Putamen (tissue), 1 donor: ENCODE data around the gene MOGAT3.
A peak's percentile ranks its signal among the peaks of the same experiment; 100 is the strongest.

ENCODE experiments used
- DNase-seq: peaks from one replicate; pipeline ENCODE4 v3.0.0-alpha.2; 2016; ENCODE audit warnings: low spot score

MOGAT3 gene, protein sequence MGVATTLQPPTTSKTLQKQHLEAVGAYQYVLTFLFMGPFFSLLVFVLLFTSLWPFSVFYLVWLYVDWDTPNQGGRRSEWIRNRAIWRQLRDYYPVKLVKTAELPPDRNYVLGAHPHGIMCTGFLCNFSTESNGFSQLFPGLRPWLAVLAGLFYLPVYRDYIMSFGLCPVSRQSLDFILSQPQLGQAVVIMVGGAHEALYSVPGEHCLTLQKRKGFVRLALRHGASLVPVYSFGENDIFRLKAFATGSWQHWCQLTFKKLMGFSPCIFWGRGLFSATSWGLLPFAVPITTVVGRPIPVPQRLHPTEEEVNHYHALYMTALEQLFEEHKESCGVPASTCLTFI

DNA sequence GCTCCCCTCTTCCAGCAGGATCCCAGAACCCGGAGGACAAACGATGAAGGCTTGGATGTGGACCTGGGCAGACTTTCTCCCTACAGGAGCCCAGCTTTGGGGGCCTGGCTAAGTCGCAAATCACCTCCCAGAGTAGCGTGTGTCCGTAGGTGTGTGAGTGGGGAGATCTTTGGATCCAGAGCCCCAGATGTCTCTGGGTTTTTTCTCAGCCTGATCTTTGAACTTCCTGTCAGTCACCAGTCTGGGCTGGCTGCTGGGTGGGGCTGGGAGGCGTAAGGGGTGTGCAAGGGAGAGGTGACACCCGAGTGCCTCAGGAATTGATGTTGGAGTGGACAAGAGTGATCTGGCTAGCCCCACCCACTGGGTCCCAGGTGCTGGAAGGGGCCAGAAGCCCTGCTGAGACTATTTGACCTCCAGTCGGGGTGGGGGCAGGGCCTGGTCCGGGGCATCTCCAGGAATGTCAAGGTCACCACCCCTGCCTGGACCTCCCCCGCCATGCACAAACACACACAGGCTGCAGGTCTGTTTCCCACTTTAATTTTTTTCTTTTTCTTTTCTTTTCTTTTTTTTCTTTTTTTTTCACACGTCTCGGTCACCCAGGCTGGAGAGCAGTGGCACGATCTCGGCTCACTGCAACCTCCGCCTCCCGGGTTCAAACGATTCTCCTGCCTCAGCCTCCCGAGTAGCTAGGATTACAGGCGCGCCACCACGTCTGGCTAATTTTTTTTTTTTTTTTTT is at the start of gene MOGAT3:
Gene MOGAT3, minus strand, starts transcription at position 175 of the 738 bp plus-strand sequence. CDS start 182 bp downstream, outside the sequence.
- no peak for DNase-seq

DNA sequence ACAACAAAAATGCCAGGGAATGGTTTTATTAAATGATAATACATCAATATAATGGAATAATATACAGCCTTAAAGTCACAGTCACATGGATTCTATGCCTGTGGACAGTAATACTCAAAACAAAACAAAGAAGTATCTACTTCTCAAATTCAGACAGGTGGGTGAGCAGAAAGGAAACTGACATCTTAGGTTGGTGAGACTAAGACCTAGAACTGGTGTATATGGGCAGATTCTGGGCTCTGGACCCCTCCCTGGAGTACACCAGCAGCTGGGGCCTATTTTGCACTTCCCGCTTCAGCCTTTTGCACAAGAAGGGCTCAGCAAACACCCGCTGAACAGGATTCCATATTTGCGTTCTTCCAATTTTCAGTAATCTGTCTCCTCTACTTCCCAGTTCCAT is 49.5 kb upstream of the MOGAT3 start:
- DNase-seq: no peak

DNA sequence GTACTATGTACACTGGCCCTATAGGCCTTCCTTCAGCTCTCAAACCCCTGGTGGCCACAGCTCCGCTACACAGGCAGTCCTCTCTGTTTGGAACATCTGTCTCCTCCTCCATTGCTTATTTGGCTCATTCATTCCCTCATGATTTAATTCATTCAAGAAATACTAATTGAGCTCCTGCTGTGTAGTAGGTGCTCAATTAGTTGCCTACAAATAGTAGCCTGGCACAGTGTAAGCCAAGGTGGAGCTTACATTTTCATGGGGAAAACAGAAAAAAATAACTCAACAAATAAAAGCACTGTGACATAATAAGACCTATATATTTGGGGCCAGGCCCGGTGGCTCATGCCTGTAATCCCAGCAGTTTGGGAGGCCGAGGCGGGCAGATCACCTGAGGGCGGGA is 47.4 kb upstream of the MOGAT3 start:
- no peak for DNase-seq

DNA sequence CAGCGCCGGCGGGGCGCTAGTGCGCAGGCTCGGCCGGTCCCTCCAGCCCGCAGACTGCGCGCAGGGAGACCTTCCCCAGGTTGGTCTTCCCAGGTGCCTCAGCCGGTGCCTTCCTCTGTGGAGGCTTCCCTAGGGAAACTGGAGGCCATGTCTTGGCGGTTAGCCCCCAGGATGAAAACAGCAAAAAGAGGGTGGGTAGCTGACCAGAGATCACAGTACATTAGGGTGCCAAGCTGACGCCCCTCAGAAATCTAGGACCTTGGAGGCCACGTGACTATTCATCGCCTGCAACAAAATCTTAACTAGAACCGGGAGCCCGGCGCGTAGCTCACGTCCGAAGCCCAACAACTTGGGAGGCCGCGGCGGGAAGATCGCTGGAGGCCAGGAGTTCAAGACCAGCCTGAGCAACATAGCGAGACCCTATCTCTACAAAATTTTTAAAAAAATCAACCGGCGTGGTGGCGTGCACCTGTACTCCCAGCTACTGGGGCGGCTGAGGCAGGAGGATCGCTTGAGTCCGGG is 44.4 kb upstream of the MOGAT3 start:
- DNase-seq: no peak

DNA sequence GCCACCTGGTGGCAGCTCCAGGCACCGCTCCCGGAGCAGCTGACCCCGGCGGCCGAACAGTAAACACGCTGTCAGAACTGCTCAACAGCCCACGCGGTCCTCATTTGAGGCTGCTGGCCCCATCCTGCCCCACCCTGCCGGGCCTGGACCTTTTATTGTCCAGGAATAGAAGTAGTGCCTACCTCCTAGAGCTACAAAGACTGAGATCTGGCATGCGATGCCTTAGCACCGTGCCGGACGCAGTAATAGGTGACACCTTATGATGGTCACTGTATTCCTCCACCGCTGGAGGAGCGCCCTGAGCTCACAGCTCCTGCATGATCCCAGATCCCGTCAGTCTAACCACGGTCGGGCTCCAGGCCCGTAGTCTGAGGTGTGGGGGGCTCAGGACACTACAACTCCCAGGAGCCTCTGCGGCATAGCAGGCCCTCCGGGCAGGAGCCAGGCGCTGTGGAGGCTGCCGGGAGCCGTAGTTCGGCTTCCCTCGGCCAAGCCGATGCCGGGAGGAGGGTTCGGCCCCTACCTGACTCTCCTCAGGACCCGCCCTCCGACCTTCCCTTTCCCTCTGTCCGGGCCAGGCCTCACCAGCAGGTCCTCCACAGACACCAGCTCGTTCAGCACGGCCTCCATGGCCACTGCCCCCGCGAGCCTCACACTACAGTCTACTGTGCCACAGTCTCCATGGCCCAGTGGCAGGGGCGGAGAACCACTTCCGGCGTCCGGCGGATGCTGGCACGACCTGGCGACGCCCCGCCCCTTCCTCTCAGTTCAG is 43.7 kb upstream of the MOGAT3 start, which contains the start of gene FIS1:
Gene FIS1, minus strand, starts transcription at position 707 of the 772 bp plus-strand sequence. Its CDS starts 77 bp downstream, at position 630.
- peak; percentile 95 for DNase-seq

DNA sequence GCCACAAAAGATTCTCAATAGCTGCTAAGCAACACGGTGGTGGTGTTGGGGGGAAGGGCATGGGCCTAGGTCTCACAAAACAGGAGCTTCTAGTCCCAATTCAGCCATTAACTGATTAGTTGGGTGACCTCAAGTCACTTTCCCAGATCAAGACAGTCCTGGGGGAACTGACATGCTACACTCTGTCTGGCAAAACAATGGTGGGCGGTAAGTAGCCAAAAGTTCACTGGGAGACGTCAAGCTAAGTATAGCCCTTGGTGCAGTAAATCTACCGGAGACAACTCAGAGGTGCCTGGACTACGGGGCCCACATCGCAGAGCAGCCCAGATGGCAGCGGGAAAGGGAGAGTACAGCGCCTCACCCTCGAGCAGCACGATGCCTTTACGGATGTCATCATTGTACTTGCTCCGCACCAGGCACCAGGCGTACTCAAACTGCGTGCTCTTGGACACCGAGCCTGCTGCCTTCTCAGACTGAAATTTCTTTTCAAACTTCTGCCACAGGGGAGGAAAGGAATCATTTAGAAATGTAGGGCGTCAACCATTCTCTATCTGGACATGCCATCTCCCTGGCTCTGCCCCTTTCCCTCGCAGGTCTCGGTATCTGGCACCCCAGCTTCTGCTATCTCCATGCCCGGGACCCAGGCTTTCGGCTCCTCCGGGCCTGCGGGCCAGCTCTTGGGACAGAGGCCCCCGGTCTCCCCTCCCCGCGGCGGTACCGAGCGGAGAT is 43.0 kb upstream of the MOGAT3 start:
- DNase-seq: no peak

DNA sequence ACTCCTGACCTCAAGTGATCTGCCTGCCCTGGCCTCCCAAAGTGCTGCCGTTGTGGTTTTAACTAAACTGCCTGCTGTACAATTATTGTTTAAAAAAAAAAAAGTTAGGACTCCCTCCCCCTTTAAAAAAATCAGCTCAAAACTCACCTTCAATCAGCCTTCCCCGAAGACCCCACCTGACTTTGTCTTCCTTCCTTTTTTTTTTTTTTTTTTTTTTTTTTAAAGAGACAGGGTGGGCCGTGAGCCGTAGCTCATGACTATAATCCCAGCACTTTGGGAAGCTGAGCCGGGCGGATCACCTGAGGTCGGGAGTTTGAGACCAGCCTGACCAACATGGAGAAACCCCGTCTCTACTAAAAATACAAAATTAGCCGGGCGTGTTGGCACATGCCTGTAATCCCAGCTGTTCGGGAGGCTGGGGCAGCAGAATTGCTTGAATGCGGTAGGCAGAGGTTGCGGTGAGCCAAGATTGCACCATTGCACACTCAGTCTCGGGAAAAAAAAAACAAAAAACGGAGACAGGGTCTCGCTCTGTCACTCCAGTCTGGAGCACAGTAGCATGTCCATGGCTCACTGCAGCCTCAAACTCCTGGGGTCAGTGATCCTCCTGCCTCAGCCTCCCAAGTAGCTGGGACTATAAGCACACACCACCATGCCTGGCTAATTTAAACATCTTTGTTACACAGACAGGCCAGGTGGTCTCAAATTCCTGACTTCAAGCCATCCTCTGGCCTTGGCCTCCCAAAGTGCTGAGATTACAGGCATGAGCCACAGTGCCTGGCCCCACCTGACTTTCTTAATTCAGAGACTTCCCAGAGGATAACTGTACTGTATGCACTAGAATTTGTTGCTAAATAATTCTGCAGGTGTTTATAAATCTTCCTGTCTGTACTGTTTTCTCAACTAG is 40.9 kb upstream of the MOGAT3 start:
- no peak for DNase-seq

DNA sequence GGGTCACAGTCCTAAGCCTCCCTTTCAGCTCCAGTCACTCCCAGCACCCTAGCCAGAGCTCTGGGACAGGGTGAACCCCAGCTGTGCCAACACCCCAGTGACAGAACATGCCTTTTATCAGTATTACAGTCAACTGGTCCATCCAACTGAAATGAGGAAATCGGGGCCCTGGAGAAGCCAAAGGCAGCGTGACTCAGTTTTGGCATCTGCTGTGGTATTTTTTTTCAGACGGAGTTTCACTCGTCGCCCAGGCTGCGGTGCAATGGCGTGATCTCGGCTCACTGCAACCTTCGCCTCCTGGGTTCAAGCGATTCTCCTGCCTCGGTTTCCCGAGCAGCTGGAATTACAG is 40.2 kb upstream of the MOGAT3 start:
- no peak for DNase-seq

DNA sequence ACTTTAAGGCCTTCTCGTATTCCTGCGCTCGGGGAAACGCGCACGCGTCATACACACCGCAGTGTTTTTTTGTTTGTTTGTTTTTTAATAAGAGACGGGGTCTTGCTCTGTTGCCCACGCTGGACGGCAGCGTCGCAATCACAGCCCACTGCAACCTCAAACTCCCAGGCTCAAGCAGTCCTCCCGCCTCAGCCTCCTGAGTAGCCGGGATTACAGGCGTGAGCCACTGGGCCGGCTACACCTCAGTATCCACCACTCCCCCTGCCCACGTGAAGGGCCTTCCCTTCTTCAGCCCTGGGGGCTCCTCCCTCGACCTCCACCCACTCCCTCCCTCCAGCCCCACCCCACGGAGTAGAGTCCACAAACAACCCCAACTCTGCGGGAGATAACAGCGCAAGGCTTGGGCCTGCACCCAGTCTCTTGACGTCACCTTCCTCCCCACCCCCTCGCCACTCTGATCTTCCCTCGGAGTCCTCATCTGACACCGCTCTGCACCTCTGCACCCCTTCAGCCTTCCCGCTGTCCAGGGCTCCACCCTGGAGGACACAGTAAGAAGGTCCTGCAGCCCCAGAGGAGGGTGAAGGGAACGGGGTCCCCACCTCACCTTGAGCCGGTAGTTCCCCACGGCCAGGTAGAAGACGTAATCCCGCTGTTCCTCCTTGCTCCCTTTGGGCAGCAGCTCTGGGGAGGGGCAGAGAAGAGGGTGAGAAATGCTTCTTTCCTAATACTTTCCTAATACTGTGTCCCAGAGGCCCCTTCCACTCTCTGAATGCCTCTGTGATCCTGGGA is 39.6 kb upstream of the MOGAT3 start:
- no peak for DNase-seq

DNA sequence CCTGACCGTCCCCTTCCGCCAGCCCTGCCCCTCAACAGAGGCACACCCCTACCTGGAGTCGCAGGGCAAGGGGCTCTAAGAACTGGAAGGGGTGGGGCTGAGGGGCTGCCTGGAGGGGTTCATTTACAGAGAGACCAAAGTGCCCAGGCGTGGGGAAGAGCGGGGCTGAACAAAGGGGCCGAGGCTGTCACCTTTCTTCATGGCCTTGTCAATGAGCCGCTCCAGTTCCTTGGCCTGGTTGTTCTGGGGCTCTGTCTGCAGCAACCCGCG is 39.0 kb upstream of the MOGAT3 start:
- no peak for DNase-seq

DNA sequence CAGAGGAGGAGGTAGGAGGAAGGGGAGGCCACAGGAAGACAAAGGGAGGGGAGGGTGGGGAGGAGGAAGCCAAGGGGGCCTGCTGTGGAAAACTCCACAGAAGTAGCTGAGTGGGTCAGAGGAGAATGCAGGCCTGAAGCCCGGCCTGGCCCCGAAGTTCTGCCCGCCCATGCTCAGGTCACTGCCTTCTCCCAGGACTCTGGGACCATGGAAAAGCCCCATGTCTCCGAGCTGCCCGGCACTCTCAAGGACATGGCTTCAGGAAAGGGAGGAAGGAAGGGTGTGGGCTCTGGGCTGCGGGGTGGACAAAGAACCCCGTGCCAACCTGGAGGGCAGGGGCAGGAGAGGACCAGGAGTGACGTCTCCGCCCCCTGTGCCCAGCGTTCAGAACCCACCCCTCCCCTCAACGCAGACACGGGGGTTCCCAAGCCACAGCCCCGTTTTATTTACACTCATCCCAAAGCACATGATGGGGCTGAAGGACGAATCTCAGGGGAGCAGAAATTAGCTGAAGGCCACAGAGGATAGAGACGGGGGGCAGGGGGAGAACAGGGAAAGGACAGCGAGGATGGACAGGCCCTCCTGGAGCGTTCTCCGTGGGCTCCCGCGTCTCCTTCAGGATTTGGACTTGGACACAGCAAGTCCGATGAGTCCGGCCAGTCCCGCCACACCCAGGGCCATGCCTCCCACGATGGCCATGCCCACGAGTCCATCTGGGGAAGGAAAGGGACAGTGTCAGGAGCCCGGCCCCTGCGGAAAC is 38.5 kb upstream of the MOGAT3 start:
- no peak for DNase-seq

DNA sequence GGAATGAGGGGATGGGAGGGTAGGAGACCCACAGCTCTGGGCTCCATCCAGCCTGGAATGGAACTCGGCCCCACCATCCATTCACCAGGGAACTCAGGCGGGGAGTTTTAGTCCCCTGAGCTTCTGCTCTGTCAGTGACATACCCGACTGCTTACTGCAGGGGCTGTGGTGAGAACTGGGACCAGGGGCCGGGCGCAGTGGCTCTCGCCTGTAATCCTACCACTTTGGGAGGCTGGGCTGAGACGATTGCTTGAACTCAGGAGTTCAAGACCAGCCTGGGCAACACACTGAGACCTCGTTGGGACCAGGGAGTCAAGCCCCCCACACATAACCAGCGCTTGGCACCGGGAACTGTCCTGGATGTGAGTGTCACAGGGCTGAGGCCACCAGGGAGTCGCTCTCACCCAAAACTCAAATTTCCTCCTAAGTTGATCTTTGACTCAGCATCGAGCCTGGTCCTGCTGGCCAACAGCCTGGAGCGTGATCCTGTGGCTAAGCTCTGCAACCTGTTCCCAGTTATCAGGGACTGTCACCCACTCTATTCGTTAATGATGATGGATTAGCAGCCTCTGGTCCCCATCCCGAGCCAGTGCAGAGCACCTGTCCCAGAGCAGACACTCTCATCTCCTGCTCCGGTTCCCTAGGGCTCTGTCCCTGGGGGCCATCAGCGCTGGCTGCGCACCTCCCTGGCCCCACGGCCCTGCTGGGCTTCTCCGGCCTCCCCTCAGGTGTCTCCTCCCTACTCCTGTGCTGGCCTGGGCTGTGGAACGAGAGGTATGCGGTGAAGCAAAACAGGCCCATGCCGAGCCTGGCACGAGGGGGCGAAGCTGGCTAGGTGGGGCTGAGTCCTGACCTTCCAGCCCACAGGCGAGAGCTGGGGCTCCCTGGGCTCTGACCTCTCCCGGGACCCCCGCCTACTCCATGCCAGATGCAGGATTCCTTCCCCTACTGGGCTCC is 37.7 kb upstream of the MOGAT3 start:
- DNase-seq: no peak

DNA sequence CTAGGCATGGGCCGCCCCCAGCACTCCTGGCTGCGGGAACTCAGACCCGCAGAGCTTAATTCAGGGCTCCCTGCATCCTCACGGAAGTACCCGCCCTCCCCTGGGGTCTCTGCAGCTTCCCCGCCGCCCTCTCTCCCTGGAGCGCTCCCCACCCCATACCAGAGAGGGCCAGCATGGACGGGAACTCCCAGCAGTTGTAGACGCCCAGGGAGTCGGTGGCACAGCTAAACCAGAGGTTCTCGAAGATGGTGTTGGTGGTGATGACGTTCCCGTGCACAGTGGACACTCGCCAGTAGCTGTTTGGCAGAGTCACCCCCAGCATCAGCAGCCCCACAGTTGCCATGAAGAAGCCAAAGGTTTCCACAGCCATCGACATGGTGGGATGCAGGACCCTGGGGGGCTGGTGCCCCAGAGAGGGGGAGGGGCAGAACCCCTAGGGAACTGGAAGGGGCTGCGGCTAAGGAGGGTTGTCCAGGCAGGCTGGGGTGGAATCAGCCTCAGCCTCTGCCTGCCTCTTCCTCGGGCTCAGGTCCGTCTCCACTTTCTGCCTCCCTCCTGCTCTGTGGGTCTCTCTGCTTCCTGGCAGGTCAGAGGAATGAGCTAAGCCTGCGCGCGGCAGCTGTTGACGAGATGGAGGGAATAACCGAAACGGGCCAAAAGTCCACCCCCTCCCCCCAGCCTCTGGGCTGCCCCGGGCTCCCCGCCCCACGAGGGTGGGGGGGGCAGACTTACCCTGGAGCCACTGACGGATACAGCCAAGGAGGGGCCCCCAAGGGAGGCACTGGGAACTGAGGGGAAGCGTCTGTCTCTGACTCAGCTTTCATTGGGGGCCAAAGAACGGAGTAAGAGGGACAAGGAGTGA is 36.6 kb upstream of the MOGAT3 start, which contains the start of gene CLDN15:
Gene CLDN15, minus strand, starts transcription at position 597 of the 862 bp plus-strand sequence. Its CDS starts 221 bp downstream, at position 376.
- no peak for DNase-seq

DNA sequence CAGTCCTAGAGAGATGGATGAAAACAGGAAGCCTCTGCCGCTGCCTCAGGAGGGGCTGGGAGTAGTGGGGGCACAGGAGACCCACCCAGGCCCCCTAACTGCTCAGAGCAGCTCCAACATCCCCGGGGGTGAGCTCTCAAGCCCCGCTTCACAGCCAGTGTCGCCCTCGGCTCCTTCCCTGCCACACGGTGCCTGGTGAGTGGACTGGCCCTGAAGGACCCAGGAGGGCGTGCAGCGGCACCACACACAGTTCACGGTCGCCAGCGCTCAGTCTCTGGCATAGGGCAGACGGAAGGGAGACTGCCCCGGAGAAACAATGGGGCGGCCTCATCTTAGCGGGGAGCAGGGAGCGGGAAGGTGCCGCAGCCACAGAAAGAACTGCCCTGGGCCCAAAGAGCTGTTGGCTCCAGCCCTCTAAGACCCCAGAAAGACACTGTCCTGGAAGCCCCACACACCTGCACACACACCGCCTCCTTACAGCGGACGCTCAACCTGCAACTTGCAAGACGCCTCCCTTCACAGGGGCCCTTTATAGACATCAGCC is 35.5 kb upstream of the MOGAT3 start:
- no peak for DNase-seq

DNA sequence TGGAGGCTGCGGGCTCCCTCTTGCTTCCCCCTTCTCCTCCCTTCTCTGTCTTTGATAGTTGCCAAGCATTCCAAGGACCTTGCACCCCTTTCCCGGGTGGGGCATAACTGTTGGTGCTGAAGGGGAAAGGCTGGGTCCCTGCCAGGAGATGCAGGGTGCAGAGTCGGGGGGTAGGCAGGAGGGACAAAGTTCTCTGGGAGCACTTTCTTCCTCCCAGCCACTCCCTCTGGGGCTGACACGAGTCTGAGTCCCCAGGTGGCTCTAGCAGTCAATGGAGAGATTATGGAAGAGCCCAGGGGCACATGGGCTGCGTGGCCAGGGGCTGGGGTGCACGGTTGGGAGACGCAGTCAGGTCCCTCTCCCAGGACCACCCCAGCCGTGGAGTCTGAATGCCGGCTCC is 34.7 kb upstream of the MOGAT3 start:
- DNase-seq: no peak

DNA sequence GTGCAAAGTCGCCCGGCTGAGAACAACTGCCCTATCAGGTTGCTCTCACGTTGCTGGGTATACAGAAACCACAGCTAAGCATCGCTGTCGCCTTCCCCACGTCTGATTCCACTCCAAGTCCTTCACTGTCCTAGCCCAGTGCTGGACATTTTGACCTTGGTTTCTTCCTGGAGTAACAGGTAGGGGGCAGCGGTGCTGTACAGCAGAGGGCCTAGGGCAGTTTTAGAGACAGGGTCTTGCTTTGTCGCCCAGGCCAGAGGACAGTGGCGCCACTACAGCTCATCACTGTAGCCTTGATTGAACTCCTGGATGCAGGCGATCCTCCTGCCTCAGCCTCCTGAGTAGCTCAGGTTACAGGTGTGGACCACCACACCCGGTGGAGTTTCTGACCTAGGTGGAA is 34.2 kb upstream of the MOGAT3 start:
- no peak for DNase-seq

DNA sequence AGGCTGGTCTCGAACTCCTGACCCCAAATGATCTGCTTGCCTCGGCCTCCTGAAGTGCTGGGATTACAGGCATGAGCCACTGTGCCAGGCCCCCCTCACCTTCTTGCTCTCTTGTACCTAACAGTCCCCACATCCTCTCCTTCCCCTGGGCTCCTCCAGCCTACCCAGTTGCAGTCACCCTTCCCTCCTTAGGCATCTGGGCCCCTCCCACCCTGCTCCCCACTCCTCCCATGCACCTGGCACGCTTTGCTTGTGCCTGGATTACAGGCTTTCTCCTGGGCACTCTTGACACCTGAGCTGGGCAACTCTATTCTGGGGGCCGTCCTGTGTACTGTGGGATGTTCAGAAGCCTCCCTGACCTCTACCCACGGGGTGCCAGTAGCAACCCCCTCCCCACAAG is 33.8 kb upstream of the MOGAT3 start:
- no peak for DNase-seq
